Choroid plexus epithelial cell (primary cell): ENCODE data around the gene EFCAB10.

ENCODE experiments used
- DNase-seq: peaks from one replicate; pipeline ENCODE4 v3.0.0-alpha.2; 2010; ENCODE audit warnings: low read depth
- H3K4me3 ChIP-seq: 2 replicates; pipeline ENCODE4 v1.5.1; 2011; ENCODE audit warnings: low read depth, mild to moderate bottlenecking, control low read depth, low read length, moderate library complexity
- CTCF ChIP-seq: conservative IDR thresholded peaks from 2 replicates; pipeline ENCODE4 v1.5.1; 2011; ENCODE audit warnings: low read depth, mild to moderate bottlenecking, control low read depth, inconsistent platforms, low read length, moderate library complexity

EFCAB10 gene

GRCh38 chr7:105585850-105586500 is 4.7 kb upstream of the EFCAB10 start:
- H3K4me3 ChIP-seq, result no peak overlapping the region
- no peak for DNase-seq
- no peak for TF ChIP-seq CTCF

DNA sequence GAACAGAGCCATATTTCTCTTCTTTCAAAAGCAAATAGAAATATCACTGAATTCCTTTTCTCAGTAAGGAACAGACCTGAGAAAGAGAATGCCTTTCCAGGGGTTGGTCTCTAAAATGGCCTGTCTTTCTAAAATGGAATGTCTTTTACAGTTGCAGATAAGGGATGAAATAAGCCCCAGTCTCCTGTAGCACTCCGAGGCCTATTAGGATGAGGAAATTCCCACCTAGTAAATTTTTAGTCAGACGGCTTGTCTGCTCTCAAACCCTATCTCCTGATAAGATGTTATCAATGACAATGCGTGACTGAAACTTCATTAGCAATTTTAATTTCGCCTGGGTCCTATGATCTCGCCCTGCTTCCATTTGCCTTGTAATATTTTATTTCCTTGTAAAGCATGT is 2.9 kb upstream of the EFCAB10 start:
- no peak for TF ChIP-seq CTCF
- no peak overlapping the region for H3K4me3 ChIP-seq
- DNase-seq, result no peak

- no peak overlapping the region for H3K4me3 ChIP-seq
- DNase-seq, result no peak
- no peak for TF ChIP-seq CTCF
Observed at GRCh38 chr7:105583061-105583460, 1.8 kb upstream of the EFCAB10 start.

- DNase-seq, result peak; percentile 17
- no peak overlapping the region for H3K4me3 ChIP-seq
- peak; percentile 43 for TF ChIP-seq CTCF
Observed at GRCh38 chr7:105580022-105580740, 1.1 kb downstream of the EFCAB10 start.

GRCh38 chr7:105578496-105578895 is 2.8 kb downstream of the EFCAB10 start:
- no peak for TF ChIP-seq CTCF
- no peak overlapping the region for H3K4me3 ChIP-seq

DNA sequence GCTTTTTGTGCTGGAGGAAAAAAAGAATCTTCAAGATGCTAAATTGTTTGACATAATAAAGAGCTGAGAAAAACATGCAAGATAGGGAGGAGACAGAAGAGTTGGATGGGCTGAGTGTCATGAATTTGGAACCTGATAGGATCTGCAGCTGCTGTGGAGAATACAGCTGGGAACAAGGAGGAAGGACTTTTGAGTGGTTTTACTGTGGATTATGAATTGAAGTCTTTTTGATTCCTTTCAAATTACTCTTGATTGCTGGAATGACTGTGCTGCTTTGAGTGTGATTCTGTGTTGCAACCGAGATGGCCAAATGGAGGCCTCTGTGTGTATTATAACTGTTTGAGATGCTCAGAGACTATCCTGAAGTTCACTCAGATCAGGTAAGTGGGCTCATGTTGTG is 4.0 kb downstream of the EFCAB10 start:
- TF ChIP-seq CTCF, result no peak
- DNase-seq, result no peak

More at GRCh38 chr7:105578496-105578895, 2.8 kb downstream of the EFCAB10 start:
- no peak for DNase-seq

GRCh38 chr7:105571891-105572290 is 9.4 kb downstream of the EFCAB10 start:
- H3K4me3 ChIP-seq, result no peak overlapping the region
- TF ChIP-seq CTCF, result no peak

More for the DNA sequence above, 4.0 kb downstream of the EFCAB10 start:
- H3K4me3 ChIP-seq, result no peak overlapping the region

More at GRCh38 chr7:105571891-105572290, 9.4 kb downstream of the EFCAB10 start:
- DNase-seq, result no peak
